HG03108 (cell line): ENCODE results near the gene NXN.

Experiments used
- ATAC-seq: cut with Tn5 transposase; IDR thresholded peaks from one replicate; pipeline ENCODE4 v1.9.1; 2021; ENCODE audit warnings: moderate library complexity; ENCODE audit not compliant: unreplicated experiment

The NXN gene

GRCh38 chr17:979539-980405 is at the start of gene NXN:
TSS of gene NXN (minus strand) at chr17:979776.
- peak; percentile 48 for ATAC-seq

GRCh38 chr17:1027044-1027443 is 47.5 kb upstream of the NXN start:
- no peak for ATAC-seq

- ATAC-seq, result no peak
Measured at GRCh38 chr17:1026599-1026975, 47.0 kb upstream of the NXN start.

- no peak for ATAC-seq
Measured at GRCh38 chr17:1025733-1026598, 46.4 kb upstream of the NXN start.

- ATAC-seq, result no peak
Measured at GRCh38 chr17:1024076-1024475, 44.5 kb upstream of the NXN start.

- no peak for ATAC-seq
Measured at GRCh38 chr17:1022278-1023024, 42.9 kb upstream of the NXN start.

GRCh38 chr17:1021147-1021546 is 41.6 kb upstream of the NXN start:
- ATAC-seq, result no peak

GRCh38 chr17:1019451-1019850 is 39.9 kb upstream of the NXN start:
- no peak for ATAC-seq

- no peak for ATAC-seq
Measured at GRCh38 chr17:1018547-1018946, 39.0 kb upstream of the NXN start.

GRCh38 chr17:1013729-1014090 is 34.1 kb upstream of the NXN start:
- no peak for ATAC-seq

GRCh38 chr17:1012823-1013728 is 33.5 kb upstream of the NXN start:
- no peak for ATAC-seq

- ATAC-seq, result no peak
Measured at GRCh38 chr17:1011760-1012735, 32.5 kb upstream of the NXN start.

GRCh38 chr17:1011138-1011537 is 31.6 kb upstream of the NXN start:
- ATAC-seq, result no peak

- no peak for ATAC-seq
Measured at GRCh38 chr17:1010586-1010985, 31.0 kb upstream of the NXN start.

- ATAC-seq, result no peak
Measured at GRCh38 chr17:1010086-1010450, 30.5 kb upstream of the NXN start.

GRCh38 chr17:1009229-1010085 is 29.9 kb upstream of the NXN start:
- ATAC-seq, result no peak

GRCh38 chr17:1008008-1008761 is 28.6 kb upstream of the NXN start:
- ATAC-seq, result no peak
